GM21576 (cell line): Measurements from ENCODE around the gene KIF24.
"Not testable (repeated sequence)": the region's sequence is repeated elsewhere in the genome, so short reads cannot be mapped to it uniquely, and the experiment has no call there.

Experiments
- ATAC-seq: cut with Tn5 transposase; IDR thresholded peaks from one replicate; pipeline ENCODE4 v1.9.1; 2021; ENCODE audit warnings: mild to moderate bottlenecking, moderate library complexity; ENCODE audit not compliant: unreplicated experiment

KIF24 gene

DNA sequence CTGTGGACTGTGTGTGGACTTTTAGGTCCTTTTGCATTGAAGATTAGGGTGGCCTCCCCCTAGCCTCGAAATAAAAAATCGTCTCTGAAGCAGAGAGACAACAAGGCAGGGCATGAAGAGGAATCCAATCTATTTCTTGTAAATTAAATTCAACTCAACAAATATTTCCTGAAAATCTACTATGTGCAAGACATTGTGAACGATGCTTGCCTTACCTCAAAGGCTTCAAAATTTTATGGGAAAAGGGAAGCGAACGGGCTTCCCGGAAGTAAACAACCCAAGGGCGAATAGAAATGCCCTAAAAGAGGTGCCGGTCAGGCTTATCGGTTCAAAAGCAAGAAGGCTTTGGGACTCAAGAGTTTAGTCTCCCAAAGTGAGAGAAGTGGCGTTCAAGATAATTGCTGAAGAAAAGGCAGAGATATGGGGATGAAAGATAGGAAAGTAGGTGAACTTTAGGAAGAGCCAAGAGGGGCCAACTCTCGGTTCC, 525 bp downstream of the KIF24 start:
- peak; percentile 2 for ATAC-seq

GRCh38 chr9:34326690-34327089, 2.4 kb downstream of the KIF24 start:
- ATAC-seq, result no peak

DNA sequence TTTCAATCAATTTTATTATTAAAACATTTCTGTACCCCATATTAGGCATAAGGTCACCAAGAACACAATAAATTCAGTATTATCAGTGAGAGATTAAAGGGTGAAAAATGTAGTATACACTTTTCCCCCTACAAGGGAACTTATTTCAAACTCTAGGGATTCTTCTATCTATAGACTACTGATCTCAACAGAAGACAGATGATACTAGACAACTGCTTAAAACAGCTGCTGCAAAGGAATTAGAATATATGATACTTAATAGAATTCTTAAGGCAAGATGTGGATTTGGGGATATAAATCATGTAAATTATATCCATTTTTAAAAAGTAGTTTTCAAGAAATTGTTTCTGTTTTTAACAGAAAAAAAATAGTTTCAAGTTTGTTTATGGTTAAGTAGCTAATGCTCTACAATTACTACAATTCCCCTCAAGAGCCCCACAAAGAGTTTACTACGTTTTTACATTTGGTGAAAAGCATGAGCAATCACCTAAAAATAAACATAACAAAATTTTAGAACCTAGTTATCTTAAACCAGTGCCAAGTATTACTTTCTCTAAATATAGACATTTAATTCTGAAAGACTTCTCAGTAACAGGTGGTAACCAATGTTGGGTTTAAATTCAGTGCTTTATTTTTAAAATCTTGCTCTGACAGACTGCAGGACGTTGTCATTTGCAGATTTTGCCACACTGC, 6.0 kb downstream of the KIF24 start:
- ATAC-seq, result no peak

- no peak for ATAC-seq
These were observed 7.6 kb downstream of the KIF24 start for GRCh38 chr9:34321451-34321850.

GRCh38 chr9:34318163-34318790, 10.8 kb downstream of the KIF24 start:
- ATAC-seq, result no peak

DNA sequence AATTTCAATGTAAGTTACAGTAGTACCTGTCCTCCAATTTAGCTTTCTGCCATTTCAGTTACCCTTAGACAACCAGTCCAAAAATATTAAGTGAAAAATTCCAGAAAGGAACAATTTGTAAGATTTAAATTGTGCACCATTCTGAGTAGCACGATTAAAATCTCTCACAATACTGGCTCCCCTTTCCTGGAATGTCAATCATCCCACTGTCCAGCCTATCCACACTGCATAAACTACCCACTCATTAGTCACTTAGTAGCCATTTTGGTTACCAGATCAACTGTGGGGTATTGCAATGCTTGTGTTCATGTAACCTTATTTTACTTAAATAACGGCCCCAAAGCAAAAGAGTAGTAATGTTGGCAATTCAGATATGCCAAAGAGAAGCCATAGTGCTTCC, 11.6 kb downstream of the KIF24 start:
- no peak for ATAC-seq

- no peak for ATAC-seq
These were observed 17.4 kb downstream of the KIF24 start for GRCh38 chr9:34311499-34312185.

DNA sequence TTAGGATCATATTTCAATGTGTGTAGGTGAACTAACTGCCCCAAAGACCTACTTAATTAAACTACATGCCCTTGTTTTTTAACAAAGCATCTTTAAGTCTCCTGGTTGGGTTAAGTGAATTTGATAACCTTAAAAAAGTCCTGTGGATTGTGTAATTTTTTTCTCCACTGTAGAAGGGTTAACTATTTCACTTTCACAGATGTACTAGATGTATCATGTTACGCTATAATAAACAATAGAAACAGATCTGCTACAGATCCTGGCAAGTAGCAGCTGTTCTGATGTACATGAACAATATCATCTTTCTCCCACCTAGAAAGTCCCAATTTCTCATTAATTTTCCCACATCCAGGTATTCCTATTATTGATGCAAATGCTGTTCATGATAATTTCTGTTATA, 18.9 kb downstream of the KIF24 start:
- no peak for ATAC-seq

DNA sequence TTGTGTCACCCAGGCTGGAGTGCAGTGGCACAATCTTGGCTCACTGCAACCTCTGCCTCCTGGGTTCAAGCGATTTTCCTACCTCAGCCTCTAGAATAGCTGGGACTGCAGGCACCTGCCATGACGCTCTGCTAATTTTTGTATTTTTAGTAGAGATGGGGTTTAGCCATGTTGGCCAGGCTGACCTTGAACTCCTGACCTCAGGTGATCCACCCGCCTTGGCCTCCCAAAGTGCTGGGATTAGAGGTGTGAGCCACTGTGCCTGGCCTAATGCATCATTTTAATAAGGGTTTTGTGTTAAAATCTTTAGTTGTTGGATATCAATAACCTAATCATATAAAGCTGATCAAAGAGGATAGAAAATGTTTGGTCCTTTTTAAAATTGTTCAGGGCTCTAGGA, 20.8 kb downstream of the KIF24 start:
- not testable (repeated sequence) for ATAC-seq

DNA sequence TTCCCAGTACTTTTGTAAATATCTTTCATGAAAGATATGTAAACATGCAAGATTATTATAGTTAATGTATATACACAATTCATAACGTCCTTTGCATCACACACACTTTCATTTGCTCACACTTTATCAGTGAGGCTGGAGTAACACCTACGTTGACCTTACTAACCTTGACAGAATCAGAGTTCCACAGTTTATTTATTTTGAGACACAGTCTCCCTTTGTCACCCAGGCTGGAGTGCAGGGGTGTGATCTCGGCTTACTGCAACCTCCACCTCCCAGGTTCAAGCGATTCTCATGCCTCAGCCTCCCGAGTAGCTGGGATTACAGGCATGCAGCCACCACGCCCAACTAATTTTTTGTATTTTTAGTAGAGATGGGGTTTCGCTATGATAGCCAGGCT, 28.0 kb downstream of the KIF24 start:
- not testable (repeated sequence) for ATAC-seq

DNA sequence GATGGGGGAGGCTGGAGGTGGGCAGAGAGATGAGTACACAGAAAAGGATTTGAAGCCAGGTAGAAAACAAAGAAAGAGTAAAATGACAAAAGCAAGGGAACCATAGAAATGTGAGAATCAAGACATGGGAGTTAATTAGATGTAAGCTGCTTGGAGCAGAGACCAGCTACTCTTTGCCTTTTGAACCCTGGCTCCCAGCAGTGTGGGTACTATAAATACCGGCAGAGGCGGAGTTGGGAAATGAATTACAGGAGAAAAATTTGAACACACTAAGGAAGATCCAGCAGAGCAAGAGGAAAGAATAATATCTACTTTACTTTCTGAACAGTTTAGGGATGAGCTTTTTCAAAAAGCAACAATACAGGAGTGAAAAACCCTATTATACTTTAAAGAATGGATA, 36.5 kb downstream of the KIF24 start:
- no peak for ATAC-seq

GRCh38 chr9:34291423-34291822, 37.6 kb downstream of the KIF24 start:
- no peak for ATAC-seq

DNA sequence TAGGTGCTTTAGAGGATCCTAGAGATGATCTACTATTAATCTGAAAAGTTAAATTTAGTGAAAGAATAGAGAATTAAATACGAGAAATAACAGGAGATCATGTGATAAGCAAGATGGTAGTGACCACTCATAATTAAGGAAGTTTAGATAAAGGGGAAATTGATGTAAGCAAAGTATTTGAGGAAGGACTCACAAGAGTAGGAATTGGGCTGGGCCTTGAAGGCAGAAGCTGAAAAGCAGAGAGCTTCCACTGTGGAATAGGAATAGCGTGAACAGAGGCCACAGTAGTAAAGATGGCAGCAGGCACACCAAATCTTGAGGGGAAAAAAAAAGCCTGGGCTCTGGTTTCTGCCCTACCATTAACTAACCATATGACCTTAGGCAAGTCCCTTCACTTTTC, 38.0 kb downstream of the KIF24 start:
- ATAC-seq, result no peak

DNA sequence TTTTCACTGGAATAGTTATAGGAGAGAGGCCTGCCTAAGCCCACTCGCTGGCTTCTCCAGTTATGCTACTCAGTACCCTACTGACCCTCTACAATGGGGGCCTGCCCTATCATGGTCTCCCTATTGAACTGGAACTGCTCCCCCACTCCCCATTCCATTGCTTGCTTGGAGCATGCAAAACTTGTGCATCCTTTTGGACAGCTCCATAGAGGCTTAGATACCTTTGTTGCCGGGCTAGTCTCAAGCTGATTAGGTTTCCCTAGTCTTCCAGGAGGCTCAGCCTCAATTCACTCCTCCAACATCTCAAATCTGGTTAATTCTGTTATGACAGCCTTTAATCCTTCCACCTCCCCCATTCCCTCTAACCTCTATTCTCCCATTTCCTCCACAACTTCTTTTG, 39.9 kb downstream of the KIF24 start:
- no peak for ATAC-seq

GRCh38 chr9:34282096-34282495, 47.0 kb downstream of the KIF24 start:
- ATAC-seq, result no peak

- no peak for ATAC-seq
These were observed 49.7 kb downstream of the KIF24 start for GRCh38 chr9:34279411-34279810.
